Measurements from ENCODE around the gene STK17A.
"Not testable (repeated sequence)": the region's sequence is repeated elsewhere in the genome, so short reads cannot be mapped to it uniquely, and the experiment has no call there.

Gene STK17A

DNA sequence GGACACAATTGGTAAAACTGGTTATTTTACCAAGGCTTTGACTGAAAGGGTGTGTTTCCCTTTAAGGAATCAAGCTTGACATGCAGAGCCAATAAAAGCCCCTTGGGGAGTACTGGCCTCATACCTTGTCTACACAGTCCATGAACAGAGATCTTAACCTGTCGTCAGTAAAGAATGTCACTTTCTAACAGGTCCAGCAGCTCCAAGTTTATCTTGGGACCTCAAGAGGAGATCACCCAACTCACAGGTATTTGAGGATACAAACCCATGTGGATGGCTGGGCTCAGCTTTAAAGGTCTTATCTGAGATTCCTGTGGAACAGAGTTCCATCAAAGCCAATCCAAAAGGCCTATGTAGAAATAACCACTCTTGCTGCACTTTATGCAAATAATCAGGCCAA is 85.1 kb downstream of the STK17A start:
- H3K27ac ChIP-seq = no peak overlapping the region
- H3K4me3 ChIP-seq = no peak overlapping the region
- peaks cover 27% of the 10 kb centered on the region for H3K36me3 ChIP-seq (ENCODE audit: insufficient read depth, low read length)
- no peak for TF ChIP-seq EZH2 (IDR thresholded peaks at IDR 0.05)
- no peak for TF ChIP-seq FOXP2 (optimal IDR thresholded peaks at IDR 0.05; ENCODE audit: control extremely low read depth, extremely low read length, insufficient read depth)
- no peak for TF ChIP-seq POLR2AphosphoS5 (IDR thresholded peaks at IDR 0.05; ENCODE audit: borderline replicate concordance, low read depth, low read length)
- no peak overlapping the region for H3K9ac ChIP-seq (ENCODE audit: insufficient read length)
- H3K9me3 ChIP-seq (ENCODE audit: low read depth, low read length) = peaks cover 3% of the 10 kb centered on the region; the same call in 1 of the 2 replicates
- DNase-seq (ENCODE audit: low read depth, low spot score) = no peak

DNA sequence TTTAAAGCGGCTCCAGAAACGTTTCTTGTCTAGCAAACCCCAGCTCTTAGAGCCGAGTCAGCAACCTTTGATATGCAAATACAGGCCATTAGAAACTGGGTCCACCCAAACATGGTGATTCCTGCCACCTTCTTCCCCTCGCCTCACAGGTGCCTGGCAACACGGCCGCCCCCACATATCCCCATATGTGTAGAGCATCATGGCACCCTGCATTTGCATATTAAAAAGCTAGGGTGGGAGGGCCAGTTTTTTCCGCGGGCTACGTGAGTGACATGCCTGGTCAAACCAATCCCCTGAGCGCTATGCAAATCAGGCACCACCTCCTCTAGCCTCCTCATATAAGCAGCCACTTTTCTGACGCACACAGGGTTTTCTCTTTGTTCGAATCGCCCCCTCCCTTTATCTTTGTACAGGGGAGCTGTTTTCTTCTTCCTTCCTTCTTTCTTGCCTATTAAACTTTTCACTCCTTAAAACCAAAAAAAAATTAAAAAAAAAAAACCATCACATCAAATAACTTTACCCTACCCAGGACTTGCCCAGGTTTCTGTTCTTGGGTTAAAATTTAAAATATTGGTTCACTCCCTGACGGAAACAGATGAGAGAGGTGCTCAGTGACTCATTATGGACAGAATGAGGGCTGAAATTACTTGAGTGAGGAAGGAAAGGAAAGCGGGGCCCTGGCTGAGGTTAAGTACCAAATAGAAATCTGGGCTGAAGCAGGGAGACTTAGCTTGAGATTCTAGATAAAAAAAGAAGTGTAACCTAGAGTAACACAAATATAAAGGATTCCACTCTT is 86.6 kb downstream of the STK17A start:
- H3K27ac ChIP-seq = no peak overlapping the region
- H3K9me3 ChIP-seq (ENCODE audit: low read depth, low read length) = peaks cover 3% of the 10 kb centered on the region; the same call in 1 of the 2 replicates
- H3K9ac ChIP-seq (ENCODE audit: insufficient read length) = no peak overlapping the region
- TF ChIP-seq EZH2 (IDR thresholded peaks at IDR 0.05) (no peak), FOXP2 (optimal IDR thresholded peaks at IDR 0.05; ENCODE audit: control extremely low read depth, extremely low read length, insufficient read depth) (no peak), POLR2AphosphoS5 (IDR thresholded peaks at IDR 0.05; ENCODE audit: borderline replicate concordance, low read depth, low read length) (no peak)
- H3K36me3 ChIP-seq (ENCODE audit: insufficient read depth, low read length) = peaks cover 23% of the 10 kb centered on the region
- H3K4me3 ChIP-seq = no peak overlapping the region
- DNase-seq (ENCODE audit: low read depth, low spot score) = no peak

DNA sequence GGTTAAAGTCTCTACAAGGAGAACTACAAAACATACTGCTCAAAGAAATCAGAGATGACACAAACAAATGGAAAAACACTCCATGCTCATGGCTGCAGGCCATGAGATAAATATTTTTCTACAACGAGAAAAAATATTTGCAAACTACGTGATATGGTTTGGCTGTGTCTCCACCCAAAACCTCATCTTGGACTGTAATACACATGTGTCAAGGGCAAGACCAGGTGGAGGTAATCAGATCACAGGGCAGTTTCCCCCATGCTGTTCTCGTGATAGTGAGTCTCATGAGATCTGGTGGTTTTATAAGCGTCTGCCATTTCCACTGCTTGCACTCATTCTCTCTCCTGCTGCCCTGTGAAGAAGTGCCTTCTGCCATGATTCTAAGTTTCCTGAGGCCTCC is 88.6 kb downstream of the STK17A start:
- TF ChIP-seq EZH2 (IDR thresholded peaks at IDR 0.05) (no peak), POLR2AphosphoS5 (IDR thresholded peaks at IDR 0.05; ENCODE audit: borderline replicate concordance, low read depth, low read length) (no peak), FOXP2 (optimal IDR thresholded peaks at IDR 0.05; ENCODE audit: control extremely low read depth, extremely low read length, insufficient read depth) (no peak)
- H3K9ac ChIP-seq (ENCODE audit: insufficient read length) = no peak overlapping the region
- no peak overlapping the region for H3K27ac ChIP-seq
- H3K4me3 ChIP-seq = no peak overlapping the region
- peaks cover 12% of the 10 kb centered on the region for H3K36me3 ChIP-seq (ENCODE audit: insufficient read depth, low read length)
- 0 out of 2 replicates have a peak, but pooled peaks cover 3% of the 10 kb centered on the region for H3K9me3 ChIP-seq (ENCODE audit: low read depth, low read length)
- DNase-seq (ENCODE audit: low read depth, low spot score) = no peak

DNA sequence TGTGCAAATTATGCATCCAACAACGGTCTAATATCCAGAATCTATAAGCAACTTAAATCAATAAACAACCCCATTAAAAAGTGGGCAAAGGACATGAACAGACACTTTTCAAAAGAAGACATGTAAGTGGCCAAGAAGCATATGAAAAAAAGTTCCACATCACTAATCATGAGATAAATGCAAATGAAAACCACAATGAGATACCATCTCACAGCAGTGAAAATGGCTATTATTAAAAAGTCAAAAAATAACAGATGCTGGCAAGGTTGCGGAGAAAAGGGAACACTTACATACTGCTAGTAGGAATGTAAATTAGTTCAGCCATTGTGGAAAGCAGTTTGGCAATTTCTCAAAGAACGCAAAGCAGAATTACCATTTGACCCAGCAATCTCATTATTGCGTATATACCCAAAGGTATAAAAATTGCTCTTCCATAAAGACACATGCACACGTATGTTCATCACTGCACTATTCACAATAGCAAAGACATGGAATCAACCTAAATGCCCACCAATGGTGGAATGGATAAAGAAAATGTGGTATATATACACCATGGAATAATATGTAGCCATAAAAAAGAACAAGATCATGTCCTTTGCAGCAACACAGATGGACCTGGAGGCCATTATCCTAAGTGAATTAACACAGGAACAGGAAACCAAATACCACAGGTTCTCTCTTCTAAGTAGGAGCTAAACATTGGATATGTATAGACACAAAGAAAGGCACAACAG is 90.5 kb downstream of the STK17A start:
- H3K9ac ChIP-seq (ENCODE audit: insufficient read length); H3K27ac ChIP-seq; H3K9me3 ChIP-seq (ENCODE audit: low read depth, low read length); DNase-seq (ENCODE audit: low read depth, low spot score); H3K4me3 ChIP-seq: not testable (repeated sequence)
- H3K36me3 ChIP-seq (ENCODE audit: insufficient read depth, low read length) = peaks cover 12% of the 10 kb centered on the region

DNA sequence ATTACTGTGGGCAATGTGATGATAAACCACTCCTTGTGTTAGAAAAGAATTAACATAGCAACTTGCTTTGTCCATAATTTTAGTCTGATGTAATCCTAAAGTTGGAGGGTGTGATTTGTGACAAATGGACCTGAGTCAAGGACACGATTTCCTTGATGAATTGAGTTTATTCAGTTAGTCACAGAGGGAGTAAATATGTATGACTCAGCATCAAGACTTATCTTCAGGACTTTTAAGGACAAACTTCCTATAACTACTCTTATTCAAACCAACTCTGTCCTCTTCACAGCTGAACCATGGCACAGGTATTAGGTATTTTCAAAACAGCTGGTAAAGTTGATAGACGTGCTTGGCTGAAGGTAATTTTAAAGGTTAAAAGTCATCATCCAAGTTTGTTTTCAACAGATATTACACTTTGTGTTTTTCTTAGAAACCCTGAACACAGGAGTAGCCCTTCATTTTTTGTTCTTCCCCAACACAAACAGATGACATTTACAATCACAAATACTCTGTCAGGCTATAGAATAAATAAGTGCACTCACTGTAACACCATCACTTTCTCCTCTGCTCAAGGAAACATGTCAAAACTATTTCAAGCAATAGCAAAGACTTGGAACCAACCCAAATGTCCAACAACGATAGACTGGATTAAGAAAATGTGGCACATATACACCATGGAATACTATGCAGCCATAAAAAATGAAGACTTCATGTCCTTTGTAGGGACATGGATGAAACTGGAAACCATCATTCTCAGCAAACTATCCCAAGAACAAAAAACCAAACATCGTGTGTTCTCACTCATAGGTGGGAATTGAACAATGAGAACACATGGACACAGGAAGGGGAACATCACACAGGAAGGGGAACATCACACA is 91.9 kb downstream of the STK17A start:
- H3K4me3 ChIP-seq = no peak overlapping the region
- H3K9me3 ChIP-seq (ENCODE audit: low read depth, low read length) = 0 out of 2 replicates have a peak, but pooled peaks cover 3% of the 10 kb centered on the region
- peaks cover 12% of the 10 kb centered on the region for H3K36me3 ChIP-seq (ENCODE audit: insufficient read depth, low read length)
- no peak for DNase-seq (ENCODE audit: low read depth, low spot score)
- no peak for TF ChIP-seq EZH2 (IDR thresholded peaks at IDR 0.05)
- no peak for TF ChIP-seq POLR2AphosphoS5 (IDR thresholded peaks at IDR 0.05; ENCODE audit: borderline replicate concordance, low read depth, low read length)
- no peak overlapping the region for H3K27ac ChIP-seq
- H3K9ac ChIP-seq (ENCODE audit: insufficient read length) = no peak overlapping the region

Data from SK-N-MC (cell line).